ENCODE measurements around the gene SLC5A11. TPM values are rescaled to one million over a fixed set of nuclear protein-coding genes. Genes with fewer than 3 reads are reported as not detected.

Gene SLC5A11
- total and polyA plus RNA-seq, 7 donors, result 0.05 to 0.24 (median 0.16) TPM; not detected in 3

DNA sequence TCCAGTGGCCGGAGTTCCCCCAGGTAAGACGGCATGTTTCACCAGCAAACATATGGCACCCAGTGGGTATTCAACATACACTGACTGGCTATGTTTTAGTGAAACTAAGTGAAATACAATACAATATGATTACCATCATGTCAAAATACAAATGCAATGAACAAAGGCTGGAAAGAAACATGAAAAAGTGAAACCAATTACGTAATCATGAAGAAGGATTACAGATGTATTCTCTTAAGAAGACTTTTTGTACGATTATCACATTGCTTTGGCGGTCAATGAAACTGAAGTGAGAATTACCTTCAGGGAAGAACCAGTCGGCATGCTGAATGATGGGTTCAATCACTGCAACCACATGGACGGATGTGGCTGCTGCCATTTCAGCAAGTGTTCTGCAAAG is 97.7 kb downstream of the SLC5A11 start:
- no peak for DNase-seq
- 93 to 98% (median 95%) methylated on average over 7 of the region's 7 CpGs for WGBS, 3 donors
- no peak overlapping the region for H3K4me3 ChIP-seq
- no peaks in the 10 kb centered on the region for H3K9me3 ChIP-seq
- no peaks in the 10 kb centered on the region for H3K4me1 ChIP-seq
- no peaks in the 10 kb centered on the region for H3K27me3 ChIP-seq (ENCODE audit: insufficient read depth in 3 of 3, low read length in 2 of 3)
- intact Hi-C loops (cut with DNase I), result loop anchor here in 1 of 2 donors (5.0 kb wide), 1 partner anchor 376 kb away; no protein-coding TSS in a partner anchor
- no peak for TF ChIP-seq CTCF (IDR thresholded peaks at IDR 0.05)
- no peak overlapping the region for H3K27ac ChIP-seq
- peaks cover 17 to 98% of the 10 kb centered on the region in 2 donors for H3K36me3 ChIP-seq (ENCODE audit: insufficient read depth in 1 of 2, low read depth in 1 of 2)
- no peak for ATAC-seq

DNA sequence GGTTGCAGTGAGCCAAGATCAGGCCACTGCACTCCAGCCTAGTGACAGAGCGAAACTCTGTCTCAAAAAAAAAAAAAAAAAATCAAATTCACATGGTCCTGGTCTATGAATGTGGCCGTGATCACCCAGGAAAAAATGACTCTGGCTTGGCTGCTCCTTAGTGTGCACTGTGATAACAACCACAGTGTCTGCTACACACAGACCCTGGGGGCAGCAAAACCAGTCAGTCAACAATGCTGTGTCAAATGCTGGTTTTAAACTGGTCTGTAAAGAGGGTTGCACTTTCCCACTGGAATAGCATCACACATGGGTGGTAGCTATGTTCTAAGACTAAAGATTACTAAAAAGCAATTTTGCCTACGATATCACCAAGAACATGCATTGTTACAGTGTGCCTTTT is 98.4 kb downstream of the SLC5A11 start:
- 82 to 99% (median 96%) methylated on average over 3 of the region's 3 CpGs for WGBS, 3 donors
- Histone ChIP-seq H3K27ac (no peak overlapping the region), H3K27me3 (ENCODE audit: insufficient read depth in 3 of 3, low read length in 2 of 3) (no peaks in the 10 kb centered on the region), H3K9me3 (no peaks in the 10 kb centered on the region), H3K4me3 (no peak overlapping the region), H3K4me1 (no peaks in the 10 kb centered on the region), H3K36me3 (ENCODE audit: insufficient read depth in 1 of 2, low read depth in 1 of 2) (peaks cover 12 to 98% of the 10 kb centered on the region in 2 donors)
- DNase-seq (no peak), ATAC-seq (no peak)
- intact Hi-C loops (cut with DNase I), result loop anchor here in 1 of 2 donors (5.0 kb wide), 1 partner anchor 377 kb away; no protein-coding TSS in a partner anchor
- TF ChIP-seq CTCF (IDR thresholded peaks at IDR 0.05), result no peak

- Histone ChIP-seq H3K4me3 (no peak overlapping the region), H3K27ac (no peak overlapping the region), H3K27me3 (ENCODE audit: insufficient read depth in 3 of 3, low read length in 2 of 3) (no peaks in the 10 kb centered on the region), H3K9me3 (no peaks in the 10 kb centered on the region), H3K4me1 (no peaks in the 10 kb centered on the region), H3K36me3 (ENCODE audit: insufficient read depth in 1 of 2, low read depth in 1 of 2) (peaks cover 7 to 98% of the 10 kb centered on the region in 2 donors)
- intact Hi-C loops (cut with DNase I), result loop anchor here in 1 of 2 donors (5.0 kb wide), 1 partner anchor 139 kb away; no protein-coding TSS in a partner anchor
- no peak for ATAC-seq
- TF ChIP-seq CTCF (IDR thresholded peaks at IDR 0.05), result no peak
- 83 to 91% (median 91%) methylated on average over 6 of the region's 6 CpGs for WGBS, 3 donors
- DNase-seq, result no peak
These were observed 100.4 kb downstream of the SLC5A11 start for GRCh38 chr16:24946155-24946554.

DNA sequence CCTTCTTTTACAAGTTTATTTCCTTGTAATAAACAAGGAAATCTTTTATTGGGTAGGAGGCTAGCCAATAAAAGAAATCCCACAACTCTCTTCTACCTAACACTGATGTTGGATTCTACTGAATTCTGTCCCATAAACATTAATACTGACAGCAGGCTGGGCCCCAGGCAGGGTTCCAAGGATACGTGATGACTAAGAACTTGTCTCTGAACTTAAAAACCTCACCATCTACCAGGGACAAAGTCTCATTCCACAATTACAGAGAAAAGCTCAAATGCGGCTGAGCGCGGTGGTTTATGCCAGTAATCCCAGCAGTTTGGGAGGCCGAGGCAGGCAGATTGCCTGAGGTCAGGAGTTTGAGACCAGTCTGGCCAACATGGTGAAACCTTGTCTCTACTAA is 104.5 kb downstream of the SLC5A11 start:
- no peaks in the 10 kb centered on the region for H3K27me3 ChIP-seq (ENCODE audit: insufficient read depth in 3 of 3, low read length in 2 of 3)
- H3K4me3 ChIP-seq, result no peak overlapping the region
- no peak for TF ChIP-seq CTCF (IDR thresholded peaks at IDR 0.05)
- WGBS, 3 donors, result 87 to 97% (median 90%) methylated on average over 5 of the region's 5 CpGs
- intact Hi-C loops (cut with DNase I), result no loop called here
- no peaks in the 10 kb centered on the region for H3K9me3 ChIP-seq
- ATAC-seq (no peak), DNase-seq (no peak)
- H3K4me1 ChIP-seq, result no peaks in the 10 kb centered on the region
- no peak overlapping the region for H3K27ac ChIP-seq
- H3K36me3 ChIP-seq (ENCODE audit: insufficient read depth in 1 of 2, low read depth in 1 of 2), result peaks cover 14 to 100% of the 10 kb centered on the region in 2 donors

- peaks cover 22 to 100% of the 10 kb centered on the region in 2 donors for H3K36me3 ChIP-seq (ENCODE audit: insufficient read depth in 1 of 2, low read depth in 1 of 2)
- H3K27me3 ChIP-seq (ENCODE audit: insufficient read depth in 3 of 3, low read length in 2 of 3), result no peaks in the 10 kb centered on the region
- WGBS, 3 donors, result 92 to 96% (median 94%) methylated on average over 6 of the region's 6 CpGs
- TF ChIP-seq CTCF (IDR thresholded peaks at IDR 0.05), result no peak
- H3K27ac ChIP-seq, result no peak overlapping the region
- ATAC-seq (no peak), DNase-seq (no peak)
- no peaks in the 10 kb centered on the region for H3K4me1 ChIP-seq
- intact Hi-C loops (cut with DNase I), result no loop called here
- no peaks in the 10 kb centered on the region for H3K9me3 ChIP-seq
- no peak overlapping the region for H3K4me3 ChIP-seq
These were observed 107.5 kb downstream of the SLC5A11 start for GRCh38 chr16:24953306-24953705.
